GM21737 (cell line): ENCODE results near the gene INSIG2.
"Not testable (repeated sequence)": the region's sequence is repeated elsewhere in the genome, so short reads cannot be mapped to it uniquely, and the experiment has no call there.

Source experiments
- ATAC-seq: cut with Tn5 transposase; IDR thresholded peaks from one replicate; pipeline ENCODE4 v1.9.1; 2021; ENCODE audit warnings: mild to moderate bottlenecking, moderate library complexity; ENCODE audit not compliant: unreplicated experiment

Gene INSIG2

GRCh38 chr2:118059919-118060478, 28.3 kb upstream of the INSIG2 start:
- ATAC-seq = no peak

GRCh38 chr2:118061135-118061955, 26.9 kb upstream of the INSIG2 start:
- ATAC-seq = peak; percentile 69

- ATAC-seq = no peak
These were observed 26.2 kb upstream of the INSIG2 start for GRCh38 chr2:118062048-118062447.

- no peak for ATAC-seq
These were observed 25.6 kb upstream of the INSIG2 start for GRCh38 chr2:118062669-118063068.

GRCh38 chr2:118065015-118065706, 23.1 kb upstream of the INSIG2 start:
- no peak for ATAC-seq

GRCh38 chr2:118065921-118066511, 22.3 kb upstream of the INSIG2 start:
- ATAC-seq = no peak

- no peak for ATAC-seq
These were observed 10.5 kb upstream of the INSIG2 start for GRCh38 chr2:118077636-118078247.

GRCh38 chr2:118078734-118079133, 9.5 kb upstream of the INSIG2 start:
- ATAC-seq = no peak

GRCh38 chr2:118084491-118085089, 3.7 kb upstream of the INSIG2 start:
- ATAC-seq = no peak

GRCh38 chr2:118085173-118086023, 2.9 kb upstream of the INSIG2 start:
- no peak for ATAC-seq

GRCh38 chr2:118086024-118086633, 2.1 kb upstream of the INSIG2 start:
- ATAC-seq = no peak

GRCh38 chr2:118089139-118089800, 999 bp downstream of the INSIG2 start:
- peak; percentile 27 for ATAC-seq

- ATAC-seq = no peak
These were observed 2.3 kb downstream of the INSIG2 start for GRCh38 chr2:118090387-118091139.

GRCh38 chr2:118091140-118091478, 2.8 kb downstream of the INSIG2 start:
- no peak for ATAC-seq

- ATAC-seq = no peak
These were observed 3.4 kb downstream of the INSIG2 start for GRCh38 chr2:118091631-118092030.

GRCh38 chr2:118094102-118094501, 5.8 kb downstream of the INSIG2 start:
- not testable (repeated sequence) for ATAC-seq

- no peak for ATAC-seq
These were observed 6.2 kb downstream of the INSIG2 start for GRCh38 chr2:118094503-118094902.

GRCh38 chr2:118095610-118096009, 7.3 kb downstream of the INSIG2 start:
- no peak for ATAC-seq
